Neural cell (in vitro differentiated cells): ENCODE data around the gene RGS16. TPM values are rescaled to one million over a fixed set of nuclear protein-coding genes. Genes with fewer than 3 reads are reported as not detected.

Experiments
- H2AFZ ChIP-seq: fragments of 200-600, 300-800 bp; sonication (generic), shearing (Covaris generic); 2 replicates; pipeline ENCODE4 v1.6.0; 2014; ENCODE audit warnings: low read depth, mild to moderate bottlenecking, antibody characterized with exemption, low read length, moderate library complexity
- H3F3A ChIP-seq: fragments of 200-600 bp; shearing (Covaris generic); 2 replicates; pipeline ENCODE4 v1.6.1; 2016; ENCODE audit warnings: mild to moderate bottlenecking, moderate library complexity, mixed read lengths, antibody characterized with exemption, low read length; ENCODE audit not compliant: insufficient read depth, poor library complexity, severe bottlenecking
- H3K27ac ChIP-seq: fragments of 200-600, 300-800 bp; sonication (generic), shearing (Covaris generic); 2 replicates; pipeline ENCODE4 v1.5.1; 2014; ENCODE audit warnings: mild to moderate bottlenecking, low read length, moderate library complexity
- H3K27me3 ChIP-seq: fragments of 300-800, 200-600 bp; sonication (generic), shearing (Covaris generic); 2 replicates; pipeline ENCODE4 v1.6.0; 2014; ENCODE audit warnings: mild to moderate bottlenecking, low read depth, low read length, moderate library complexity; ENCODE audit not compliant: insufficient read depth
- H3K36me3 ChIP-seq: fragments of 300-800, 200-600 bp; sonication (generic), shearing (Covaris generic); 2 replicates; pipeline ENCODE4 v1.5.1; 2014; ENCODE audit warnings: mild to moderate bottlenecking, antibody characterized with exemption, low read length, moderate library complexity; ENCODE audit not compliant: insufficient read depth
- H3K4me2 ChIP-seq: fragments of 300-800, 200-600 bp; sonication (generic), shearing (Covaris generic); 2 replicates; pipeline ENCODE4 v1.6.0; 2014; ENCODE audit warnings: mild to moderate bottlenecking, low read length
- H3K4me3 ChIP-seq: fragments of 300-800, 200-600 bp; sonication (generic), shearing (Covaris generic); 2 replicates; pipeline ENCODE4 v1.5.1; 2014; ENCODE audit warnings: mild to moderate bottlenecking, low read length, moderate library complexity
- H3K79me2 ChIP-seq: fragments of 200-600 bp; shearing (Covaris generic); replicated peaks from 2 replicates; pipeline ENCODE4 v1.6.0; 2014; ENCODE audit warnings: mild to moderate bottlenecking, low read length, moderate library complexity; ENCODE audit not compliant: insufficient read depth
- H3K9ac ChIP-seq: fragments of 300-800, 200-600 bp; sonication (generic), shearing (Covaris generic); 2 replicates; pipeline ENCODE4 v1.6.1; 2016; ENCODE audit warnings: mild to moderate bottlenecking, low read length, mixed read lengths
- H3K9me2 ChIP-seq: fragments of 200-600 bp; shearing (Covaris generic); 2 replicates; pipeline ENCODE4 v1.6.1; 2016; ENCODE audit warnings: mild to moderate bottlenecking, low read length, mixed read lengths; ENCODE audit not compliant: insufficient read depth
- H3K9me3 ChIP-seq: fragments of 200-600, 300-800 bp; sonication (generic), shearing (Covaris generic); 2 replicates; pipeline ENCODE4 v1.6.1; 2016; ENCODE audit warnings: mild to moderate bottlenecking, mixed run types, low read length, moderate library complexity, mixed read lengths
- H4K20me1 ChIP-seq: fragments of 200-600 bp; shearing (Covaris generic); 2 replicates; pipeline ENCODE4 v1.6.1; 2016; ENCODE audit warnings: mild to moderate bottlenecking, mixed run types; ENCODE audit not compliant: insufficient read depth
- EP300 ChIP-seq: fragments of 450-650 bp; conservative IDR thresholded peaks from 2 replicates; pipeline ENCODE4 v1.6.1; 2014; ENCODE audit warnings: antibody characterized with exemption, mild to moderate bottlenecking, moderate library complexity; ENCODE audit not compliant: poor library complexity, severe bottlenecking
- EZH2 ChIP-seq: fragments of 200-600, 300-800 bp; shearing (Covaris generic), sonication (generic); IDR thresholded peaks from 2 replicates; pipeline ENCODE4 v1.6.1; 2014; ENCODE audit warnings: antibody characterized with exemption, low read length, borderline replicate concordance, mild to moderate bottlenecking; ENCODE audit not compliant: insufficient read depth, poor library complexity, severe bottlenecking
- MXI1 ChIP-seq: fragments of 450-650 bp; conservative IDR thresholded peaks from 2 replicates; pipeline ENCODE4 v1.6.1; 2014; ENCODE audit warnings: antibody characterized with exemption, mild to moderate bottlenecking; ENCODE audit not compliant: poor library complexity, severe bottlenecking
- POLR2AphosphoS5 ChIP-seq: IDR thresholded peaks from 2 replicates; pipeline ENCODE4 v1.6.1; 2012
- RAD21 ChIP-seq: fragments of 450-650 bp; conservative IDR thresholded peaks from 2 replicates; pipeline ENCODE4 v1.6.1; 2014; ENCODE audit warnings: antibody characterized with exemption, mild to moderate bottlenecking, moderate library complexity
- REST ChIP-seq: IDR thresholded peaks from 2 replicates; pipeline ENCODE4 v1.6.1; 2012; ENCODE audit warnings: borderline replicate concordance
- SMC3 ChIP-seq: fragments of 450-650 bp; conservative IDR thresholded peaks from 2 replicates; pipeline ENCODE4 v1.6.1; 2014; ENCODE audit warnings: antibody characterized with exemption, mild to moderate bottlenecking, moderate library complexity; ENCODE audit not compliant: poor library complexity
- TAF1 ChIP-seq: IDR thresholded peaks from 2 replicates; pipeline ENCODE4 v1.6.1; 2012; ENCODE audit warnings: low read depth
- polyA plus RNA-seq: library from polyadenylated mRNA; depleted of rRNA; stranded (reverse); fragments of >200 nt; gene quantifications from 2 replicates; pipeline ENCODE4 v1.2.3, GENCODE V29; 2014
- TF ChIP-seq, protein P1 (sequence below): fragments of 450-650 bp; IDR thresholded peaks from 2 replicates; pipeline ENCODE4 v1.5.1; 2014; ENCODE audit warnings: antibody characterized with exemption, mild to moderate bottlenecking, moderate library complexity; ENCODE audit not compliant: poor library complexity, severe bottlenecking

RGS16 gene
- polyA plus RNA-seq, 1 donor from 2014 or later: 1.1 TPM

DNA sequence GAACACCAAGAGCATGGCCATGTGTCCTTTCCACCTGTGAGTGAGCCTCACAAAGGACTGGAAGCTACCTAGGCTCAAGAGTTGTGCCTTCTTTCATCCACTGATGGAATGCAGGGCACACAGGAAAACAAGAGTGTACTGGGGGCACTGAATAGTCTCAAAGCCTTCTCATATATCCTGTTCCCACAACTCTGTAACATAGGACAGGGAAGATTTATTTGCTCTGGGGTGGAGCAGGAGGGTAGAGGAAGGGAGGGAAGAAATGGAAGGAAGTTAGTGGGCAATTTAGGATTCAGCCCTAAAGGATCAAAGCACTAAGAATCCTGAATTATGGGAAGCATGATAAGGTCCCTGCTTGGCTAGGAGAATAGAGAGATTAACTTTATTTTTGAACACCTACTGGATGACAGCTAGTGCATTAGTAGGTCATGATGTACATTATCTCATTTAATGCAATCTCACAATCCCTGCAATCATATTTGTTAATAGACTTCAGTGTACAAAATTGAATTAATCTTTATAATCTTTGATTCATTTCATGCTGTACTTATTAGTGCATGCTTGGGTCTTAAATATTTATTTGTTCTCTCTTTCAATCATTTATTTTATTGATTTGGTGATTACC lies 27.0 kb upstream of the RGS16 start:
- Histone ChIP-seq H3K4me2 (no peak overlapping the region), H3K27ac (no peak overlapping the region)

GRCh38 chr1:182630586-182630985 lies 26.4 kb upstream of the RGS16 start:
- H3K36me3 ChIP-seq: no peaks in the 10 kb centered on the region
- no peak overlapping the region for H2AFZ ChIP-seq
- H3F3A ChIP-seq: no peaks in the 10 kb centered on the region
- no peaks in the 10 kb centered on the region for H4K20me1 ChIP-seq
- no peaks in the 10 kb centered on the region for H3K79me2 ChIP-seq
- H3K27me3 ChIP-seq: no peaks in the 10 kb centered on the region
- no peak overlapping the region for H3K27ac ChIP-seq
- H3K4me2 ChIP-seq: no peak overlapping the region
- H3K9ac ChIP-seq: no peak overlapping the region
- H3K4me3 ChIP-seq: no peak overlapping the region
- no peaks in the 10 kb centered on the region for H3K9me3 ChIP-seq
- no peaks in the 10 kb centered on the region for H3K9me2 ChIP-seq
- TF ChIP-seq REST: no peak
- no peak for TF ChIP-seq RAD21
- no peak for TF ChIP-seq POLR2AphosphoS5
- no peak for TF ChIP-seq EP300
- TF ChIP-seq MXI1: no peak
- TF ChIP-seq TAF1: no peak
- no peak for TF ChIP-seq SMC3
- TF ChIP-seq EZH2: no peak

More for the DNA sequence above, 27.0 kb upstream of the RGS16 start:
- Histone ChIP-seq H3K9me3 (no peaks in the 10 kb centered on the region), H3F3A (no peaks in the 10 kb centered on the region), H3K27me3 (no peaks in the 10 kb centered on the region), H2AFZ (no peak overlapping the region), H3K4me3 (no peak overlapping the region), H3K79me2 (no peaks in the 10 kb centered on the region), H3K9ac (no peak overlapping the region), H3K9me2 (no peaks in the 10 kb centered on the region), H3K36me3 (no peaks in the 10 kb centered on the region), H4K20me1 (no peaks in the 10 kb centered on the region)
- TF ChIP-seq MXI1 (no peak), EP300 (no peak), SMC3 (no peak), RAD21 (no peak), EZH2 (no peak), POLR2AphosphoS5 (no peak), TAF1 (no peak), REST (no peak)
- TF ChIP-seq, protein P1, sequence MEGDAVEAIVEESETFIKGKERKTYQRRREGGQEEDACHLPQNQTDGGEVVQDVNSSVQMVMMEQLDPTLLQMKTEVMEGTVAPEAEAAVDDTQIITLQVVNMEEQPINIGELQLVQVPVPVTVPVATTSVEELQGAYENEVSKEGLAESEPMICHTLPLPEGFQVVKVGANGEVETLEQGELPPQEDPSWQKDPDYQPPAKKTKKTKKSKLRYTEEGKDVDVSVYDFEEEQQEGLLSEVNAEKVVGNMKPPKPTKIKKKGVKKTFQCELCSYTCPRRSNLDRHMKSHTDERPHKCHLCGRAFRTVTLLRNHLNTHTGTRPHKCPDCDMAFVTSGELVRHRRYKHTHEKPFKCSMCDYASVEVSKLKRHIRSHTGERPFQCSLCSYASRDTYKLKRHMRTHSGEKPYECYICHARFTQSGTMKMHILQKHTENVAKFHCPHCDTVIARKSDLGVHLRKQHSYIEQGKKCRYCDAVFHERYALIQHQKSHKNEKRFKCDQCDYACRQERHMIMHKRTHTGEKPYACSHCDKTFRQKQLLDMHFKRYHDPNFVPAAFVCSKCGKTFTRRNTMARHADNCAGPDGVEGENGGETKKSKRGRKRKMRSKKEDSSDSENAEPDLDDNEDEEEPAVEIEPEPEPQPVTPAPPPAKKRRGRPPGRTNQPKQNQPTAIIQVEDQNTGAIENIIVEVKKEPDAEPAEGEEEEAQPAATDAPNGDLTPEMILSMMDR: no peak
